ACHN (cell line): ENCODE measurements around the gene BRD1.
A peak's percentile ranks its signal among the peaks of the same experiment; 100 is the strongest.

Source experiments
- DNase-seq: peaks from one replicate; pipeline ENCODE4 v3.0.0-alpha.2; 2015
- in situ Hi-C: cut with HindIII; loops from 2 replicates; pipeline ENCODE4 v1.10.0; 2017; ENCODE audit warnings: low sequenced_read_pairs, low pct_ligation_motif_present, low pct_unique_long_range_greater_than_20kb

BRD1 gene

DNA sequence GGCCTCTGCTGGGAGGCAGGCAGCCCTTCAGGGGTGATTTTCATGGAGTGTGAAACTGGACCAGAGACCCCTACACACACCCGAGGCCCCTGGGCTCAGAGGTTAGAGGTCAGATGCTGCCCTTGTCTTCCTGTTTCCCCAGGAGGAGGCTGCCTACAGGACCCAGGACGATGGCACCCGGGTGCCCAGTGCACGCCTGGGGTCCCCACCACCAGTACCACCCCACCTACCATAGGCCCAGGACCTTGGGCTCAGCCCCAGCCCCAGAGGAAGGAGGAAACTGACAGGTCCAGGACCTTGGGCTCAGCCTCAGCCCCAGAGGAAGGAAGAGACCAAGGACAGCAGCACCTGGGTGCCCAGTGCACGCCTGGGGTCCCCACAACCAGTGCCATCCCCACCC is 79.2 kb downstream of the BRD1 start:
- no peak for DNase-seq
- in situ Hi-C loops = no loop called here

GRCh38 chr22:49747716-49748115 is 80.0 kb downstream of the BRD1 start:
- in situ Hi-C loops = no loop called here
- no peak for DNase-seq

DNA sequence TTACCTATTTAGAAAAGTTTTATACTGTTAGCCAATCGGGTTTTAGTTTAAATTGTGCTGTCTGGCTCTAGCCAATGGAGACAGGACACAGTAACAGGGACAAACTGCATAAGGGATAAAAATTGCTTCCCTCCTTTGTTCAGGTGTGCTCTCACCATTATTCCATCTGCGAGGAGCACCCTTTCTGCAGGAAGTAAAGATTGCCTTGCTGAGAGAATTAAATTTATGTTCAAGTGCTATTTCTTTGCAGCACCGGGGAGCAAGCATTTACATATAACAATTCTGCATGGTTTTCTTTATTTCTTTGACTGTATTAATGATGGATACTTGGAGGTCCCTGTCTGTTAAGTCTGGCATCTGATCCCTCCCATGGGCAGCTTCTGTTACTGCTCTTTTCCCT is 80.5 kb downstream of the BRD1 start:
- DNase-seq = no peak
- in situ Hi-C loops = no loop called here

DNA sequence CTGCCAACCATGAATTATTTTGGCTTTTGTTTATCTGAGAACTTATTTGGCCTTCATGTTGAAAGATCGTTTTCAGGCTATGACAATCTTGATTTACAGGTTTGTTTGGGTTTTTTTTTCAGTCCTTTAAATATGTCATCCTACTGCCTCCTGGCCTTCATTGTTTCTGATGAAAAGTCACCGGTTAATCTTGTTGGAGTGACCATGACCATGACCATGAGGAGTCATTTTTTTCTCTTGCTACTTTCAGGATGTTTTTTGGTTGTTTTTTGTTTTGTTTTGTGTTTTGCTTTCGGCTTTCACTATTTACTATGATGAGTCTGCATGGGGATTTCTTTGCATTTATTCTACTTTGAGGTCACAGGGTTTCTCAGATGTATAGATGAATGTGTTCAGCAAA is 81.6 kb downstream of the BRD1 start:
- in situ Hi-C loops = no loop called here
- DNase-seq = no peak

GRCh38 chr22:49740242-49740641 is 87.4 kb downstream of the BRD1 start:
- in situ Hi-C loops = no loop called here
- no peak for DNase-seq

- in situ Hi-C loops = no loop called here
- no peak for DNase-seq
Observed at GRCh38 chr22:49739138-49739537, 88.5 kb downstream of the BRD1 start.

- DNase-seq = no peak
- in situ Hi-C loops = no loop called here
Observed at GRCh38 chr22:49738566-49738965, 89.1 kb downstream of the BRD1 start.

- in situ Hi-C loops = no loop called here
- no peak for DNase-seq
Observed at GRCh38 chr22:49738006-49738405, 89.7 kb downstream of the BRD1 start.

- in situ Hi-C loops = no loop called here
- no peak for DNase-seq
Observed at GRCh38 chr22:49737101-49737551, 90.5 kb downstream of the BRD1 start.

GRCh38 chr22:49736538-49736937 is 91.1 kb downstream of the BRD1 start:
- in situ Hi-C loops = no loop called here
- no peak for DNase-seq

DNA sequence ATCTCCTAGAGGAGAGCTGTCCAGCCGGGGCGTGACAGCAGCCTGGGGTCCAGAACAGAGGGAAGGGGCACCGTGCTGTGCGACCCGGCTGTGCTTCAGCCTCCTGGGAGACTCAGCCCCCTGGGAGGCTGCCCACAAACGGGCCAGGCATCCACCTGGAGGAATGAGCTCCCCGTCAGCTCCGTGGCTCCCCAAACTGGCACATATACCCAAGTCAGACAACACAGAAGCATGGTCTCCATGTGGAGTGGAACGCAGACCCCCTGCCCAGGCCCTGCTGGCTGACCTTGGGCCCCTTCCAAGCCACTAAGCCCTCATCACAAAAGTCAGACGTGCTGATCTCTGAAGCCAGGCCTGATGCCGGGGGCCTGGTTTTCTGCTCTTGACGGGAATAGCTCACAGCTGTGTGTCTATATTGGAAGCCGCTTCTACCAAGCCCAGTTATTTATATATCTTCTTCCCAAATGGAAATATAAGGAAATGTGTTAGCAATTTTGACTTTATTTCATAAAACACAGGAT is 91.7 kb downstream of the BRD1 start:
- in situ Hi-C loops = no loop called here
- no peak for DNase-seq

DNA sequence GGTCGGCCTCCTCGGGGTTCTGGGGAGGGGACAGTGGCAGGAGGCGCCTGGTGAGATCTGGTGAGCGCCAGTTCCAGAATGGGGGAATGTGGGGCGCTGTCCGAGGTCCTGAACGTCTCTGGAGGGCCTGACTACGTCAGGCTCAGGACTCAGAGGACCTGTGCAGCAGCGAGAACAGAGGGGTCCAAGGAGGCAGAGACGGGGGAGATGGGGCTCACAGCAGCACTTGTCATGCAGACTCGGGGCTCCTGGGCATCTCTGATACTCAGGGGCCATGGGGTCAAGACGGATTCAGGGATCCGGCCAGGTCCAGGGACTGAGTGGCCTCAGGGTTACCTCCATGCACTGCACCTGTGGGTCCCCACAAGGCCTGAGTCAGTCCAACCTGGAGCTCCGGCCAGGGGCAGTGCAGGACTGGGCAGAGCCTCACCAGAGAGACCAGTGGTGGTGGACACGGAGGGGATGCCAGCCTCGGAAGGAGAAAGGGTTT is 92.2 kb downstream of the BRD1 start:
- in situ Hi-C loops = no loop called here
- DNase-seq = peak; percentile 10

DNA sequence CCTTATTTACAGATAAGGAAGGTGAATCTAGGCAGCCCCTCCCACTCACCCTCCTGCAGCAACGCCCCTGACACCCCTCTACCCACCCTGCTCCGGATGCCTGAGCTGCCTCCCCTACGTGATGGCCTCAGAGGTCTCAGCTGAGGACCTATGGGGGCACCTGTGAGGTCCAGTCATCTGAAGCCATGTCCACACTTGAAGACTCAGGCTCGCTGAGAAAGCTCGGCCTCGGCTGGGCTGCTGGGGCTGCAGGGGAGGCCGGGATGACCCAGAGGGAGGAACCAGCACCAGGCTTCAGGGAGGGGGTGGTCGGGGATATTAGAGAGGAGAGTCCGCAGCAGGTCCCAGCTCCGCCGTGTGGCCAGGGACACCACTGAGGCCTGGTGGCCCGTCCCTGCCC is 92.8 kb downstream of the BRD1 start:
- in situ Hi-C loops = no loop called here
- DNase-seq = no peak

GRCh38 chr22:49734390-49734789 is 93.3 kb downstream of the BRD1 start:
- in situ Hi-C loops = no loop called here
- DNase-seq = no peak

DNA sequence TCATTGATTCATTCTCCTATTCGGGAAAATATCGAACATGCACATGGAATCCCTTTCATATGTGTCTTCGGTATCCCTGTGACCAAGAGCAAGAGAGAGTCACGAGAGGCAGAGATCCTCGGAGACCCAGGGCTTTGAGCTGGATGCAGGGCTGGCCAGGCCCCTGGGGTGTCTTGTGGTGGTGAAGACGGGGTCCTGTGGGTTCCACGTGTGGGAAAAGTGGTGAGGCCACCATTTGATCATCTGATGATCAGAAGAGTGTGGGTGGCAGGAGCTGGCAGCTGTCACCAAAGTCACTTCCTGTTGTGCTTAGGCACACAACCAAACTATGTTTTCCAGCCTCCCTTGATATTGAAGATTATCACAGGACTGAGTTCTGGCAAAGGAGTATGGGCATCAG is 94.0 kb downstream of the BRD1 start:
- in situ Hi-C loops = no loop called here
- DNase-seq = no peak

DNA sequence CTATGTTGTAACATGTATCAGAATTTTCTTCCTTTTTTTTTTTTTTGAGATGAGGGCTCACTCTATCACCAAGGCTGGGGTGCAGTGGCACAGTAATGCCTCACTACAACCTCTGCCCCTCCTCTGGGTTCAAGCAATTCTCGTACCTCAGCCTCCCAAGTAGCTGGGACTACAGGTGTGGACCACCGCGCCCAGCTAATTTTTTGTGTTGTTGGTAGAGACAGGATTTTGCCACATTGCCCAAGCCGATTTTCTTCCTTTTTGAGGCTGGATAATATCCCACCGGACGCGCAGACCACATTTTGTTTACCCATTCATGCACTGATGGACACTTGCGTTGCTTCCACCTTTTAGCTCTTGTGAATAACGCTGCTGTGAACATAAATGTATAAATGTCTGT is 97.0 kb downstream of the BRD1 start:
- in situ Hi-C loops = no loop called here
- DNase-seq = no peak

- in situ Hi-C loops = no loop called here
- no peak for DNase-seq
Observed at GRCh38 chr22:49728570-49729271, 99.0 kb downstream of the BRD1 start.

GRCh38 chr22:49727881-49728569 is 99.6 kb downstream of the BRD1 start:
- in situ Hi-C loops = no loop called here
- no peak for DNase-seq

DNA sequence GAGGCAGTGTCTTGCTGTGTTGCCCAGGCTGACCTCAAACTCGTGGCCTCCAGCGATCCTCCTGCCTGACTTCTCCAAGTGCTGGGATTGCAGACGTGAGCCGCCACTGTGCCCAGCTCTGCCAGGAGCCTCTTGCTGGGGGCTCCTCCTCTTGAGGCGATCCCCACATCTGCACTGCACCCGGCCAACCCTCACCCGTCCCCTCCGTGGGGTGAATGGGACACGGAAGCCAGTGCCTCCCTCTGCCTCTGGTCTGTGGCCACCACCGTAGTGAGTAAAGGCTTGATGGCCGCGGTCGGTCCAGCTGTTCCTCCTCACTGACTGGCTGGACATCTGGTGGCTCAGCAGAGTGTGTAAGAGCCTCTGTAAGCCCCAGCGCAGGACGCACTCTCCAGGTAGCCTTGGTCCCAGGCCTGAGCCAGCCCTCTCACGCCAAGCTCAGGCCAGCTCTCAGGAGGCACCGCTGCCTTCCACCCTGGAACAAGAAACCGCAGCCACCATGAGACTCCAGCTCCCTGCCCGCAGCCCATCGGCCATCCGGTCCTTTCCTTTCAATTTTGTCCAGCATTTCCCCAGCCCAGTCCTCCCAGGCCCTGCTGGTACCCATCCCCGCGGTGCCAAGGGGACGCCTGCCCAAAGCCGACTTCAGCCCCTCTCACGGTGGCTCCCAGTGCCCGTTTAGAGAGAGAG is 100.3 kb downstream of the BRD1 start:
- DNase-seq = no peak
- in situ Hi-C loops = no loop called here
